ENCODE data around the gene DHRS7.

- TF ChIP-seq CHD2 (IDR thresholded peaks at IDR 0.05; ENCODE audit: low read length, partially characterized antibody): no peak
- no peak for TF ChIP-seq FOXJ3 (CRISPR knock-in tag; IDR thresholded peaks at IDR 0.05)
- no peak for TF ChIP-seq POLR2AphosphoS5 (IDR thresholded peaks at IDR 0.05; ENCODE audit: low read depth, low read length)
- no peak for TF ChIP-seq CTCF (IDR thresholded peaks at IDR 0.05)
- no peak for TF ChIP-seq TAF1 (IDR thresholded peaks at IDR 0.05; ENCODE audit: borderline replicate concordance, low read depth, low read length)
- TF ChIP-seq, protein P1, sequence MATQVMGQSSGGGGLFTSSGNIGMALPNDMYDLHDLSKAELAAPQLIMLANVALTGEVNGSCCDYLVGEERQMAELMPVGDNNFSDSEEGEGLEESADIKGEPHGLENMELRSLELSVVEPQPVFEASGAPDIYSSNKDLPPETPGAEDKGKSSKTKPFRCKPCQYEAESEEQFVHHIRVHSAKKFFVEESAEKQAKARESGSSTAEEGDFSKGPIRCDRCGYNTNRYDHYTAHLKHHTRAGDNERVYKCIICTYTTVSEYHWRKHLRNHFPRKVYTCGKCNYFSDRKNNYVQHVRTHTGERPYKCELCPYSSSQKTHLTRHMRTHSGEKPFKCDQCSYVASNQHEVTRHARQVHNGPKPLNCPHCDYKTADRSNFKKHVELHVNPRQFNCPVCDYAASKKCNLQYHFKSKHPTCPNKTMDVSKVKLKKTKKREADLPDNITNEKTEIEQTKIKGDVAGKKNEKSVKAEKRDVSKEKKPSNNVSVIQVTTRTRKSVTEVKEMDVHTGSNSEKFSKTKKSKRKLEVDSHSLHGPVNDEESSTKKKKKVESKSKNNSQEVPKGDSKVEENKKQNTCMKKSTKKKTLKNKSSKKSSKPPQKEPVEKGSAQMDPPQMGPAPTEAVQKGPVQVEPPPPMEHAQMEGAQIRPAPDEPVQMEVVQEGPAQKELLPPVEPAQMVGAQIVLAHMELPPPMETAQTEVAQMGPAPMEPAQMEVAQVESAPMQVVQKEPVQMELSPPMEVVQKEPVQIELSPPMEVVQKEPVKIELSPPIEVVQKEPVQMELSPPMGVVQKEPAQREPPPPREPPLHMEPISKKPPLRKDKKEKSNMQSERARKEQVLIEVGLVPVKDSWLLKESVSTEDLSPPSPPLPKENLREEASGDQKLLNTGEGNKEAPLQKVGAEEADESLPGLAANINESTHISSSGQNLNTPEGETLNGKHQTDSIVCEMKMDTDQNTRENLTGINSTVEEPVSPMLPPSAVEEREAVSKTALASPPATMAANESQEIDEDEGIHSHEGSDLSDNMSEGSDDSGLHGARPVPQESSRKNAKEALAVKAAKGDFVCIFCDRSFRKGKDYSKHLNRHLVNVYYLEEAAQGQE (IDR thresholded peaks at IDR 0.05; ENCODE audit: low read depth, low read length): no peak
- no peak for TF ChIP-seq YY1 (IDR thresholded peaks at IDR 0.05; ENCODE audit: low read depth)
- TF ChIP-seq GATA2 (CRISPR knock-in tag; IDR thresholded peaks at IDR 0.05): no peak
Observed at GRCh38 chr14:60175255-60175902, 10.2 kb upstream of the DHRS7 start.

All from SK-N-SH (cell line).